TTC549 (cell line): ENCODE results near the gene MZT2B.
"Not testable (repeated sequence)": the region's sequence is repeated elsewhere in the genome, so short reads cannot be mapped to it uniquely, and the experiment has no call there.

Source experiments
- FAIRE-seq: peaks from 2 replicates; lab custom pipeline; 2012; peaks lifted over from hg19 to GRCh38; lab: Jason Lieb, UNC

Gene MZT2B

GRCh38 chr2:130152816-130153595 is 29.1 kb upstream of the MZT2B start:
- no peak for FAIRE-seq

- FAIRE-seq: not testable (repeated sequence)
These were observed 28.2 kb upstream of the MZT2B start for GRCh38 chr2:130153721-130154422.

GRCh38 chr2:130154423-130154770 is 27.7 kb upstream of the MZT2B start:
- FAIRE-seq: not testable (repeated sequence)

GRCh38 chr2:130154773-130155765 is 27.0 kb upstream of the MZT2B start:
- no peak for FAIRE-seq

GRCh38 chr2:130155956-130156623 is 26.0 kb upstream of the MZT2B start:
- FAIRE-seq: not testable (repeated sequence)

GRCh38 chr2:130156624-130157004 is 25.4 kb upstream of the MZT2B start:
- FAIRE-seq: no peak

- FAIRE-seq: not testable (repeated sequence)
These were observed 24.7 kb upstream of the MZT2B start for GRCh38 chr2:130157354-130157753.

- not testable (repeated sequence) for FAIRE-seq
These were observed 24.1 kb upstream of the MZT2B start for GRCh38 chr2:130157825-130158514.

- FAIRE-seq: no peak
These were observed 23.4 kb upstream of the MZT2B start for GRCh38 chr2:130158631-130159030.

- FAIRE-seq: not testable (repeated sequence)
These were observed 22.7 kb upstream of the MZT2B start for GRCh38 chr2:130159376-130159775.

GRCh38 chr2:130160131-130160530 is 21.9 kb upstream of the MZT2B start:
- no peak for FAIRE-seq

GRCh38 chr2:130160838-130161705 is 21.0 kb upstream of the MZT2B start:
- FAIRE-seq: not testable (repeated sequence)

GRCh38 chr2:130162486-130162885 is 19.6 kb upstream of the MZT2B start:
- not testable (repeated sequence) for FAIRE-seq

GRCh38 chr2:130162968-130163367 is 19.1 kb upstream of the MZT2B start:
- no peak for FAIRE-seq

GRCh38 chr2:130165293-130166016 is 16.6 kb upstream of the MZT2B start:
- no peak for FAIRE-seq

GRCh38 chr2:130166611-130167010 is 15.5 kb upstream of the MZT2B start:
- FAIRE-seq: not testable (repeated sequence)

GRCh38 chr2:130169163-130169562 is 12.9 kb upstream of the MZT2B start:
- FAIRE-seq: not testable (repeated sequence)

GRCh38 chr2:130169896-130170295 is 12.2 kb upstream of the MZT2B start:
- no peak for FAIRE-seq

GRCh38 chr2:130174866-130175265 is 7.2 kb upstream of the MZT2B start:
- FAIRE-seq: not testable (repeated sequence)
